K562 (cell line): ENCODE data around the gene ADORA1. TPM values are rescaled to one million over a fixed set of nuclear protein-coding genes. Genes with fewer than 3 reads are reported as not detected.

Experiments used
- ATAC-seq: fragments of 200-7000 bp; cut with Tn5 transposase; 3 replicates; pipeline ENCODE4 v1.9.1; 2020; ENCODE audit warnings: moderate library complexity
- BruUV-seq: library from RNA; stranded (reverse); fragments of 400-500 nt; replicated peaks from 2 replicates; lab custom pipeline; 2021; lab: Mats Ljungman, UMichigan
- CTCF ChIA-PET: fragments of 300-600 bp; formaldehyde crosslinking; extraction: SDS; loops from one replicate; lab custom pipeline; 2021; ENCODE audit warnings: low intra/inter-chr PET ratio; lab: Yijun Ruan, JAX
- POLR2A ChIA-PET: fragments of 300-600, 350-650 bp; sonication (Branson Sonifier 250); formaldehyde crosslinking; extraction: SDS; loops from one replicate; lab custom pipeline; 2021; ENCODE audit warnings: antibody characterized with exemption, inconsistent platforms; lab: Yijun Ruan, JAX
- DNase-seq, 4 experiments: peaks; one replicate each; pipeline versions ENCODE4 v3.0.0 to v3.0.0-alpha.2; 2011 to 2018; ENCODE audit warnings: low spot score in 3 of 4, mixed read lengths in 3 of 4; ENCODE audit errors: extremely low read depth in 1 of 4
- FAIRE-seq: peaks from 2 replicates; lab custom pipeline; 2011; peaks lifted over from hg19 to GRCh38; lab: Jason Lieb, UNC
- H2AFZ ChIP-seq: 2 replicates; pipeline ENCODE4 v1.6.0; 2011; ENCODE audit warnings: low read depth, low read length, control low read depth, inconsistent platforms
- H3K27ac ChIP-seq: fragments of 200-600 bp; 3 replicates; pipeline ENCODE4 v1.8.0; 2011; ENCODE audit warnings: low read depth, mild to moderate bottlenecking, control low read depth, inconsistent platforms, low read length, moderate library complexity, mixed read lengths; ENCODE audit errors: extremely low read depth
- H3K27me3 ChIP-seq, 2 experiments: fragments of 300-600 bp in 1 of 2; 2 replicates in 1 of 2; 3 replicates in 1 of 2; pipeline versions ENCODE4 v1.6.0 to v1.8.0; 2011; ENCODE audit warnings: inconsistent platforms in 2 of 2, low read length in 2 of 2, mild to moderate bottlenecking in 1 of 2, mixed read lengths in 1 of 2, moderate library complexity in 1 of 2; ENCODE audit not compliant: control insufficient read depth in 2 of 2, insufficient read depth in 2 of 2
- H3K36me3 ChIP-seq: fragments of 300-600 bp; 3 replicates; pipeline ENCODE4 v1.8.0; 2011; ENCODE audit warnings: mild to moderate bottlenecking, low read length, inconsistent platforms; ENCODE audit not compliant: control insufficient read depth, insufficient read depth
- H3K4me1 ChIP-seq, 2 experiments: fragments of 200-600 bp in 1 of 2; replicated peaks in 1 of 2; 2 replicates in 1 of 2; 3 replicates in 1 of 2; pipeline versions ENCODE4 v1.5.1 to v1.8.0; 2011; ENCODE audit warnings: inconsistent platforms in 2 of 2, low read length in 2 of 2, mild to moderate bottlenecking in 1 of 2, mixed read lengths in 1 of 2, moderate library complexity in 1 of 2; ENCODE audit not compliant: control insufficient read depth in 2 of 2, insufficient read depth in 2 of 2
- H3K4me2 ChIP-seq: 2 replicates; pipeline ENCODE4 v1.6.1; 2011; ENCODE audit warnings: low read length, control low read depth, inconsistent platforms, mixed read lengths; ENCODE audit not compliant: insufficient read depth
- H3K4me3 ChIP-seq: fragments of 200-600 bp; sonication (generic), shearing (Covaris generic); 2 replicates; pipeline ENCODE4 v1.5.1; 2016; ENCODE audit warnings: control low read depth, inconsistent platforms
- H3K79me2 ChIP-seq: fragments of 200-600 bp; 3 replicates; pipeline ENCODE4 v1.8.0; 2011; ENCODE audit warnings: low read length, inconsistent platforms; ENCODE audit not compliant: control insufficient read depth, insufficient read depth
- H3K9ac ChIP-seq, 2 experiments: 2 replicates each; pipeline versions ENCODE4 v1.6.0 to v1.6.1; 2011; ENCODE audit warnings: low read depth in 2 of 2, low read length in 2 of 2, control low read depth in 1 of 2, inconsistent platforms in 1 of 2, mild to moderate bottlenecking in 1 of 2, mixed read lengths in 1 of 2; ENCODE audit not compliant: insufficient read depth in 1 of 2
- H3K9me1 ChIP-seq: one replicate; pipeline ENCODE4 v1.6.0; 2011; ENCODE audit warnings: inconsistent platforms, mild to moderate bottlenecking, low read length, moderate library complexity; ENCODE audit not compliant: control insufficient read depth, insufficient read depth
- H3K9me3 ChIP-seq: replicated peaks from 2 replicates; pipeline ENCODE4 v1.5.1; 2011; ENCODE audit warnings: low read depth, low read length, inconsistent platforms; ENCODE audit not compliant: control insufficient read depth, insufficient read depth
- H4K20me1 ChIP-seq: replicated peaks from 2 replicates; pipeline ENCODE4 v1.6.1; 2011; ENCODE audit warnings: low read length, inconsistent platforms, mixed read lengths; ENCODE audit not compliant: control insufficient read depth, insufficient read depth
- BRF1 ChIP-seq: IDR thresholded peaks from 3 replicates; pipeline ENCODE4 v1.6.1; 2011; ENCODE audit warnings: borderline replicate concordance, mild to moderate bottlenecking; ENCODE audit not compliant: insufficient read length; ENCODE audit errors: extremely low read depth
- KAT8 ChIP-seq: fragments of 450-650 bp; IDR thresholded peaks from 2 replicates; pipeline ENCODE4 v1.6.1; 2016; ENCODE audit warnings: low read depth, mild to moderate bottlenecking
- MCM7 ChIP-seq, 2 experiments: fragments of 450-650 bp; IDR thresholded peaks; 2 replicates each; pipeline ENCODE4 v1.6.1; 2016 to 2018
- MEF2A ChIP-seq: IDR thresholded peaks from 2 replicates; pipeline ENCODE4 v1.6.1; 2011; ENCODE audit warnings: low read depth, mild to moderate bottlenecking, low read length, moderate library complexity; ENCODE audit not compliant: control insufficient read depth
- MITF ChIP-seq: IDR thresholded peaks from 2 replicates; pipeline ENCODE4 v1.6.1; 2014; ENCODE audit warnings: antibody characterized with exemption
- NFRKB ChIP-seq: fragments of 450-650 bp; IDR thresholded peaks from 2 replicates; pipeline ENCODE4 v1.6.1; 2016; ENCODE audit warnings: low read depth
- PURB ChIP-seq: sonication (generic); formaldehyde crosslinking; IDR thresholded peaks from 2 replicates; pipeline ENCODE4 v1.9.0; 2021; ENCODE audit warnings: low read depth, mild to moderate bottlenecking, missing genetic modification reagents
- RHOXF2B ChIP-seq: fragments of 250-450 bp; sonication (Bioruptor Pico); conservative IDR thresholded peaks from 2 replicates; pipeline ENCODE4 v1.5.1; 2021
- SIN3A ChIP-seq, 2 experiments: fragments of 150-350 bp in 1 of 2; IDR thresholded peaks; 2 replicates each; pipeline ENCODE4 v1.6.1; 2011 to 2016; ENCODE audit warnings: borderline replicate concordance in 2 of 2, low read depth in 2 of 2, low read length in 2 of 2, mild to moderate bottlenecking in 2 of 2, moderate library complexity in 2 of 2; ENCODE audit not compliant: control insufficient read depth in 1 of 2
- SOX6 ChIP-seq: fragments of 450-650 bp; IDR thresholded peaks from 2 replicates; pipeline ENCODE4 v1.6.1; 2014; ENCODE audit warnings: mild to moderate bottlenecking
- TEAD4 ChIP-seq, 2 experiments: sonication (generic) in 1 of 2; formaldehyde crosslinking in 1 of 2; IDR thresholded peaks; 2 replicates each; pipeline versions ENCODE4 v1.6.1 to v1.8.0; 2012 to 2022; ENCODE audit warnings: borderline replicate concordance in 1 of 2, inconsistent platforms in 1 of 2, low read length in 1 of 2, mild to moderate bottlenecking in 1 of 2, missing genetic modification reagents in 1 of 2
- THRAP3 ChIP-seq: fragments of 450-650 bp; IDR thresholded peaks from 2 replicates; pipeline ENCODE4 v1.6.1; 2016; ENCODE audit warnings: mild to moderate bottlenecking, inconsistent platforms, borderline replicate concordance
- ZEB2 ChIP-seq: fragments of 450-650 bp; IDR thresholded peaks from 2 replicates; pipeline ENCODE4 v1.6.1; 2016
- ZFX ChIP-seq: sonication (generic); formaldehyde crosslinking; IDR thresholded peaks from 2 replicates; pipeline ENCODE4 v1.8.0; 2022; ENCODE audit warnings: mild to moderate bottlenecking, missing genetic modification reagents, moderate library complexity
- ZNF41 ChIP-seq: fragments of 250-450 bp; sonication (Bioruptor Pico); conservative IDR thresholded peaks from 2 replicates; pipeline ENCODE4 v1.4.0; 2020; ENCODE audit warnings: mild to moderate bottlenecking
- ZNF766 ChIP-seq: fragments of 200-800 bp; sonication (Bioruptor generic); conservative IDR thresholded peaks from 2 replicates; pipeline ENCODE4 v1.6.1; 2016; ENCODE audit warnings: missing genetic modification characterization, missing compliant biosample characterization
- WGBS: fragments of 100-300 bp; shearing (Covaris generic); methylation state at CpG from one replicate; pipeline ENCODE4 v1.1.6; 2016; ENCODE audit warnings: low coverage, mixed read lengths; ENCODE audit not compliant: insufficient coverage; ENCODE audit errors: missing lambda C conversion rate; 5-methylcytosine and 5-hydroxymethylcytosine counted together
- in situ Hi-C: fragments of 300-500 bp; cut with MboI; formaldehyde crosslinking; loops from 4 replicates; pipeline ENCODE4 v1.15.0; 2018; ENCODE audit warnings: inconsistent platforms, mixed read lengths
- intact Hi-C: fragments of 100-400 bp; cut with micrococcal nuclease; formaldehyde crosslinking; loops from 2 replicates; pipeline ENCODE4 v1.14.2; 2022
- polyA plus RNA-seq, 8 experiments: library from polyadenylated mRNA; depleted of rRNA in 4 of 8; stranded (reverse) in 5 of 8; unstranded in 3 of 8; fragments of >200 nt; fragmentation: Nextera tagmentation in 2 of 8; fragmentation: Illumina TruSeq in 1 of 8; extraction: Ambion mirVana in 2 of 8; extraction: Trizol in 1 of 8; gene quantifications; 2 replicates each; pipeline versions ENCODE4 v1.2.1 to v1.2.3, GENCODE V29; 2011 to 2014; ENCODE audit warnings: inconsistent platforms in 1 of 8, missing spikeins in 1 of 8
- total RNA-seq, 7 experiments: library from RNA; depleted of rRNA in 6 of 7; stranded (reverse); fragments of >200 nt in 6 of 7; fragmentation: Illumina TruSeq in 2 of 7; extraction: Trizol in 2 of 7; gene quantifications; 2 replicates each; pipeline versions ENCODE4 v1.2.1 to v1.2.3, GENCODE V29; 2011 to 2021; ENCODE audit warnings: low replicate concordance in 1 of 7
- TF ChIP-seq, protein P1 (sequence below): fragments of 200-400 bp; formaldehyde crosslinking; IDR thresholded peaks from 2 replicates; pipeline ENCODE4 v1.6.1; 2017; ENCODE audit warnings: mild to moderate bottlenecking, low read depth, low read length, moderate library complexity

ADORA1 gene
- total and polyA plus RNA-seq, 9 of the 15 experiments (the other 6 are each of a cell fraction or from before 2014, with no cell fraction given): not detected

- Histone ChIP-seq H4K20me1 (peaks cover 21% of the 10 kb centered on the region), H3K4me1 (0 out of 5 replicates have a peak, but pooled peaks cover 0 to 2% of the 10 kb centered on the region in 2 experiments), H3K4me3 (no peak overlapping the region), H3K9me3 (no peaks in the 10 kb centered on the region), H3K79me2 (no peaks in the 10 kb centered on the region), H3K9ac (no peak overlapping the region), H3K4me2 (no peak overlapping the region), H3K27ac (no peak overlapping the region), H3K36me3 (no peaks in the 10 kb centered on the region), H3K9me1 (no peaks in the 10 kb centered on the region), H2AFZ (no peak overlapping the region), H3K27me3 (peaks cover 17 to 72% of the 10 kb centered on the region in 2 experiments; a peak in 4 of 5 replicates)
- in situ Hi-C loops (no loop called here), intact Hi-C loops (no loop called here)
- no peak for TF ChIP-seq TEAD4 (IDR thresholded peaks at IDR 0.05; ENCODE audit: low read length)
- TF ChIP-seq TEAD4 (CRISPR knock-in tag; IDR thresholded peaks at IDR 0.05; ENCODE audit: borderline replicate concordance): no peak
- TF ChIP-seq ZFX (CRISPR knock-in tag): no peak
- no peak for TF ChIP-seq ZNF766 (CRISPR knock-in tag)
- TF ChIP-seq NFRKB: no peak
- TF ChIP-seq PURB (CRISPR knock-in tag): no peak
- no peak for TF ChIP-seq SIN3A (IDR thresholded peaks at IDR 0.05; ENCODE audit: borderline replicate concordance in 2 of 2, control insufficient read depth in 1 of 2, low read depth in 2 of 2, low read length in 2 of 2)
- TF ChIP-seq THRAP3: no peak
- no peak for TF ChIP-seq MITF
- no peak for TF ChIP-seq MCM7 (IDR thresholded peaks at IDR 0.05)
- no peak for TF ChIP-seq SOX6
- no peak for TF ChIP-seq ZNF41 (CRISPR knock-in tag)
- TF ChIP-seq, protein P1, sequence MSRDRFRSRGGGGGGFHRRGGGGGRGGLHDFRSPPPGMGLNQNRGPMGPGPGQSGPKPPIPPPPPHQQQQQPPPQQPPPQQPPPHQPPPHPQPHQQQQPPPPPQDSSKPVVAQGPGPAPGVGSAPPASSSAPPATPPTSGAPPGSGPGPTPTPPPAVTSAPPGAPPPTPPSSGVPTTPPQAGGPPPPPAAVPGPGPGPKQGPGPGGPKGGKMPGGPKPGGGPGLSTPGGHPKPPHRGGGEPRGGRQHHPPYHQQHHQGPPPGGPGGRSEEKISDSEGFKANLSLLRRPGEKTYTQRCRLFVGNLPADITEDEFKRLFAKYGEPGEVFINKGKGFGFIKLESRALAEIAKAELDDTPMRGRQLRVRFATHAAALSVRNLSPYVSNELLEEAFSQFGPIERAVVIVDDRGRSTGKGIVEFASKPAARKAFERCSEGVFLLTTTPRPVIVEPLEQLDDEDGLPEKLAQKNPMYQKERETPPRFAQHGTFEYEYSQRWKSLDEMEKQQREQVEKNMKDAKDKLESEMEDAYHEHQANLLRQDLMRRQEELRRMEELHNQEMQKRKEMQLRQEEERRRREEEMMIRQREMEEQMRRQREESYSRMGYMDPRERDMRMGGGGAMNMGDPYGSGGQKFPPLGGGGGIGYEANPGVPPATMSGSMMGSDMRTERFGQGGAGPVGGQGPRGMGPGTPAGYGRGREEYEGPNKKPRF: no peak
- TF ChIP-seq KAT8: no peak
- TF ChIP-seq ZEB2: no peak
- TF ChIP-seq RHOXF2B (CRISPR knock-in tag): no peak
- TF ChIP-seq BRF1: no peak
- no peak for TF ChIP-seq MEF2A
- ChIA-PET CTCF (no interaction called here), POLR2A (no interaction called here)
- BruUV-seq: no TSS peak
- ATAC-seq (no peak), FAIRE-seq (no peak), DNase-seq (no peak)
- 2% methylated on average over 9 of the region's 9 CpGs for WGBS
Measured at GRCh38 chr1:203177470-203178039, 50.0 kb downstream of the ADORA1 start.
